Measurements from ENCODE around the gene SVIL.
"Not testable (repeated sequence)": the region's sequence is repeated elsewhere in the genome, so short reads cannot be mapped to it uniquely, and the experiment has no call there.

The SVIL gene

GRCh38 chr10:29479981-29480954 is 154.5 kb downstream of the SVIL start:
- DNase-seq, result no peak

- no peak for DNase-seq
These were observed 155.5 kb downstream of the SVIL start for GRCh38 chr10:29479081-29479925.

GRCh38 chr10:29473406-29474100 is 161.2 kb downstream of the SVIL start:
- no peak for DNase-seq

GRCh38 chr10:29473087-29473356 is 161.7 kb downstream of the SVIL start:
- no peak for DNase-seq

- DNase-seq, result no peak
These were observed 162.3 kb downstream of the SVIL start for GRCh38 chr10:29472301-29473086.

- DNase-seq, result no peak
These were observed 163.3 kb downstream of the SVIL start for GRCh38 chr10:29471544-29471859.

GRCh38 chr10:29470843-29471543 is 163.8 kb downstream of the SVIL start:
- DNase-seq, result no peak

GRCh38 chr10:29470355-29470705 is 164.4 kb downstream of the SVIL start:
- no peak for DNase-seq

- no peak for DNase-seq
These were observed 165.1 kb downstream of the SVIL start for GRCh38 chr10:29469481-29470354.

GRCh38 chr10:29465384-29465783 is 169.4 kb downstream of the SVIL start:
- DNase-seq, result no peak

- DNase-seq, result not testable (repeated sequence)
These were observed 170.1 kb downstream of the SVIL start for GRCh38 chr10:29464671-29465171.

GRCh38 chr10:29461042-29461441 is 173.7 kb downstream of the SVIL start:
- no peak for DNase-seq

- not testable (repeated sequence) for DNase-seq
These were observed 176.6 kb downstream of the SVIL start for GRCh38 chr10:29458190-29458589.

- no peak for DNase-seq
These were observed 179.7 kb downstream of the SVIL start for GRCh38 chr10:29455095-29455494.

- DNase-seq, result no peak
These were observed 180.5 kb downstream of the SVIL start for GRCh38 chr10:29454250-29454649.

- no peak for DNase-seq
These were observed 182.2 kb downstream of the SVIL start for GRCh38 chr10:29452546-29452945.

GRCh38 chr10:29451946-29452345 is 182.8 kb downstream of the SVIL start:
- no peak for DNase-seq

- no peak for DNase-seq
These were observed 184.4 kb downstream of the SVIL start for GRCh38 chr10:29450405-29450804.

GRCh38 chr10:29448756-29449592 is 185.8 kb downstream of the SVIL start:
- peak; percentile 75 for DNase-seq

GRCh38 chr10:29448125-29448524 is 186.6 kb downstream of the SVIL start:
- DNase-seq, result no peak

Data from T-helper 9 cell (primary cell).